Mucosa of stomach (tissue), 1 donor: ENCODE measurements around the gene FRMD4A.
"Not testable (repeated sequence)": the region's sequence is repeated elsewhere in the genome, so short reads cannot be mapped to it uniquely, and the experiment has no call there.

Experiments
- H3K27me3 ChIP-seq: one replicate; pipeline ENCODE4 v1.7.0; 2013; ENCODE audit warnings: mild to moderate bottlenecking, low read length; ENCODE audit not compliant: control insufficient read depth, insufficient read depth
- H3K36me3 ChIP-seq: one replicate; pipeline ENCODE4 v1.7.0; 2013; ENCODE audit warnings: low read length; ENCODE audit not compliant: control insufficient read depth, insufficient read depth
- H3K4me1 ChIP-seq: one replicate; pipeline ENCODE4 v1.7.0; 2013; ENCODE audit warnings: mild to moderate bottlenecking, low read length; ENCODE audit not compliant: control insufficient read depth, insufficient read depth
- H3K4me3 ChIP-seq: one replicate; pipeline ENCODE4 v1.7.0; 2013; ENCODE audit warnings: low read length
- H3K9ac ChIP-seq: one replicate; pipeline ENCODE4 v1.7.0; 2013; ENCODE audit warnings: mild to moderate bottlenecking, low read length, moderate library complexity
- H3K9me3 ChIP-seq: one replicate; pipeline ENCODE4 v1.7.0; 2013; ENCODE audit warnings: mild to moderate bottlenecking, low read length, moderate library complexity; ENCODE audit not compliant: control insufficient read depth
- donor health status: Pancreatic carcinoma.

The FRMD4A gene

GRCh38 chr10:13961097-13961496, 369.6 kb downstream of the FRMD4A start:
- no peak overlapping the region for H3K9ac ChIP-seq
- no peaks in the 10 kb centered on the region for H3K36me3 ChIP-seq
- no peaks in the 10 kb centered on the region for H3K4me1 ChIP-seq
- no peaks in the 10 kb centered on the region for H3K9me3 ChIP-seq
- no peak overlapping the region for H3K4me3 ChIP-seq
- H3K27me3 ChIP-seq, result no peaks in the 10 kb centered on the region

GRCh38 chr10:13960603-13961002, 370.1 kb downstream of the FRMD4A start:
- H3K4me1 ChIP-seq, result no peaks in the 10 kb centered on the region
- no peaks in the 10 kb centered on the region for H3K36me3 ChIP-seq
- H3K9ac ChIP-seq, result no peak overlapping the region
- H3K27me3 ChIP-seq, result no peaks in the 10 kb centered on the region
- no peaks in the 10 kb centered on the region for H3K9me3 ChIP-seq
- no peak overlapping the region for H3K4me3 ChIP-seq

- H3K4me1 ChIP-seq, result no peaks in the 10 kb centered on the region
- no peak overlapping the region for H3K4me3 ChIP-seq
- no peaks in the 10 kb centered on the region for H3K27me3 ChIP-seq
- H3K36me3 ChIP-seq, result no peaks in the 10 kb centered on the region
- H3K9me3 ChIP-seq, result no peaks in the 10 kb centered on the region
- H3K9ac ChIP-seq, result no peak overlapping the region
Measured at GRCh38 chr10:13959443-13960359, 371.0 kb downstream of the FRMD4A start.

GRCh38 chr10:13957856-13958255, 372.9 kb downstream of the FRMD4A start:
- Histone ChIP-seq H3K27me3 (no peaks in the 10 kb centered on the region), H3K4me1 (no peaks in the 10 kb centered on the region), H3K4me3 (no peak overlapping the region), H3K36me3 (no peaks in the 10 kb centered on the region), H3K9ac (no peak overlapping the region), H3K9me3 (no peaks in the 10 kb centered on the region)

- Histone ChIP-seq H3K4me3 (no peak overlapping the region), H3K9me3 (no peaks in the 10 kb centered on the region), H3K9ac (no peak overlapping the region), H3K36me3 (no peaks in the 10 kb centered on the region), H3K4me1 (no peaks in the 10 kb centered on the region), H3K27me3 (no peaks in the 10 kb centered on the region)
Measured at GRCh38 chr10:13956826-13957225, 373.9 kb downstream of the FRMD4A start.

GRCh38 chr10:13955409-13956068, 375.2 kb downstream of the FRMD4A start:
- no peaks in the 10 kb centered on the region for H3K27me3 ChIP-seq

GRCh38 chr10:13954195-13954594, 376.5 kb downstream of the FRMD4A start:
- not testable (repeated sequence) for H3K36me3 ChIP-seq, H3K9me3 ChIP-seq, H3K27me3 ChIP-seq, H3K4me1 ChIP-seq, H3K4me3 ChIP-seq, H3K9ac ChIP-seq

More at GRCh38 chr10:13955409-13956068, 375.2 kb downstream of the FRMD4A start:
- H3K4me3 ChIP-seq, result no peak overlapping the region
- no peaks in the 10 kb centered on the region for H3K9me3 ChIP-seq
- no peak overlapping the region for H3K9ac ChIP-seq
- no peaks in the 10 kb centered on the region for H3K4me1 ChIP-seq
- H3K36me3 ChIP-seq, result no peaks in the 10 kb centered on the region

GRCh38 chr10:13953371-13953770, 377.4 kb downstream of the FRMD4A start:
- H3K27me3 ChIP-seq, result no peaks in the 10 kb centered on the region
- H3K9ac ChIP-seq, result no peak overlapping the region
- H3K4me1 ChIP-seq, result no peaks in the 10 kb centered on the region
- H3K36me3 ChIP-seq, result no peaks in the 10 kb centered on the region
- no peak overlapping the region for H3K4me3 ChIP-seq
- H3K9me3 ChIP-seq, result no peaks in the 10 kb centered on the region

- H3K27me3 ChIP-seq, result no peaks in the 10 kb centered on the region
- no peaks in the 10 kb centered on the region for H3K36me3 ChIP-seq
- no peaks in the 10 kb centered on the region for H3K4me1 ChIP-seq
- no peak overlapping the region for H3K4me3 ChIP-seq
- no peaks in the 10 kb centered on the region for H3K9me3 ChIP-seq
- H3K9ac ChIP-seq, result no peak overlapping the region
Measured at GRCh38 chr10:13950543-13950939, 380.2 kb downstream of the FRMD4A start.

GRCh38 chr10:13949844-13950542, 380.7 kb downstream of the FRMD4A start:
- Histone ChIP-seq H3K4me3 (no peak overlapping the region), H3K9me3 (no peaks in the 10 kb centered on the region), H3K27me3 (no peaks in the 10 kb centered on the region), H3K36me3 (no peaks in the 10 kb centered on the region), H3K4me1 (no peaks in the 10 kb centered on the region), H3K9ac (no peak overlapping the region)

GRCh38 chr10:13946209-13946460, 384.6 kb downstream of the FRMD4A start:
- no peaks in the 10 kb centered on the region for H3K4me1 ChIP-seq
- no peaks in the 10 kb centered on the region for H3K9me3 ChIP-seq
- H3K27me3 ChIP-seq, result no peaks in the 10 kb centered on the region
- no peaks in the 10 kb centered on the region for H3K36me3 ChIP-seq
- no peak overlapping the region for H3K4me3 ChIP-seq
- H3K9ac ChIP-seq, result no peak overlapping the region
